ENCODE data around the gene MBTPS1. TPM values are rescaled to one million over a fixed set of nuclear protein-coding genes. Genes with fewer than 3 reads are reported as not detected.

Gene MBTPS1
- total RNA-seq, 3 donors from 2014 or later (not counting 1 experiment from before 2014, with no cell fraction given) = 85.2 to 124 (median 113) TPM

DNA sequence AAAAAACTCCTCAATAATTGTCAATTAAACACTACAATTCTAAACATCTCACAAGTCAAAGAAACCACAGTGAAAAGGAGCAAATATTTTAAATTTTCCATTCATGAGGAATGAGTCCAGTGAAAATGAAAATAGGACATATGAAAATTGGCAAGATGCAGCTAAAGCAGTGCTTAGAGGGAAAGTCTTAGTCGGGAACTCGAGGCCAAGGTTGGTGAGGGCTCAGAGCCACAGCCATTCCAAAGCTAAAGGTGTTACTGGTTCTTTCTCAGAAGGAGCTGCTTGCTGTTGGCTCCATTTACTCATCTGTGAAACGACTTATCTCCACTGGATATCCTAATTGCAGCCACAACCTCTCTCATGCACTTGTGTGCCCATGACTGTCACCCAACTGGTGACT lies 80.6 kb downstream of the MBTPS1 start:
- Histone ChIP-seq H3K36me3 (ENCODE audit: control insufficient read depth, insufficient read depth, low read length) (no peaks in the 10 kb centered on the region), H3K4me3 (ENCODE audit: low read length) (no peak overlapping the region), H3K4me1 (ENCODE audit: control insufficient read depth, insufficient read depth, low read length) (no peaks in the 10 kb centered on the region), H3K9me3 (ENCODE audit: control insufficient read depth, insufficient read depth, low read length) (no peaks in the 10 kb centered on the region), H3K27ac (ENCODE audit: low read length) (no peak overlapping the region), H3K27me3 (ENCODE audit: control insufficient read depth, insufficient read depth, low read length) (no peaks in the 10 kb centered on the region)
- ATAC-seq (no peak), DNase-seq (no peak)
- H3K27me3 Mint-ChIP-seq (ENCODE audit: low read depth in 2 of 2) = peaks cover 0 to 3% of the 10 kb centered on the region in 2 donors
- TF ChIP-seq, protein P1, sequence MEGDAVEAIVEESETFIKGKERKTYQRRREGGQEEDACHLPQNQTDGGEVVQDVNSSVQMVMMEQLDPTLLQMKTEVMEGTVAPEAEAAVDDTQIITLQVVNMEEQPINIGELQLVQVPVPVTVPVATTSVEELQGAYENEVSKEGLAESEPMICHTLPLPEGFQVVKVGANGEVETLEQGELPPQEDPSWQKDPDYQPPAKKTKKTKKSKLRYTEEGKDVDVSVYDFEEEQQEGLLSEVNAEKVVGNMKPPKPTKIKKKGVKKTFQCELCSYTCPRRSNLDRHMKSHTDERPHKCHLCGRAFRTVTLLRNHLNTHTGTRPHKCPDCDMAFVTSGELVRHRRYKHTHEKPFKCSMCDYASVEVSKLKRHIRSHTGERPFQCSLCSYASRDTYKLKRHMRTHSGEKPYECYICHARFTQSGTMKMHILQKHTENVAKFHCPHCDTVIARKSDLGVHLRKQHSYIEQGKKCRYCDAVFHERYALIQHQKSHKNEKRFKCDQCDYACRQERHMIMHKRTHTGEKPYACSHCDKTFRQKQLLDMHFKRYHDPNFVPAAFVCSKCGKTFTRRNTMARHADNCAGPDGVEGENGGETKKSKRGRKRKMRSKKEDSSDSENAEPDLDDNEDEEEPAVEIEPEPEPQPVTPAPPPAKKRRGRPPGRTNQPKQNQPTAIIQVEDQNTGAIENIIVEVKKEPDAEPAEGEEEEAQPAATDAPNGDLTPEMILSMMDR (IDR thresholded peaks at IDR 0.05) = no peak
- H3K9me3 Mint-ChIP-seq = no peaks in the 10 kb centered on the region
- H3K4me3 Mint-ChIP-seq = no peak overlapping the region
- WGBS (ENCODE audit: insufficient coverage) = 51% methylated on average over 3 of the region's 3 CpGs
- H3K4me1 Mint-ChIP-seq = no peaks in the 10 kb centered on the region
- H3K27ac Mint-ChIP-seq = no peak overlapping the region
- intact Hi-C loops (cut with micrococcal nuclease) = no loop called here
- no peaks in the 10 kb centered on the region for H3K36me3 Mint-ChIP-seq

DNA sequence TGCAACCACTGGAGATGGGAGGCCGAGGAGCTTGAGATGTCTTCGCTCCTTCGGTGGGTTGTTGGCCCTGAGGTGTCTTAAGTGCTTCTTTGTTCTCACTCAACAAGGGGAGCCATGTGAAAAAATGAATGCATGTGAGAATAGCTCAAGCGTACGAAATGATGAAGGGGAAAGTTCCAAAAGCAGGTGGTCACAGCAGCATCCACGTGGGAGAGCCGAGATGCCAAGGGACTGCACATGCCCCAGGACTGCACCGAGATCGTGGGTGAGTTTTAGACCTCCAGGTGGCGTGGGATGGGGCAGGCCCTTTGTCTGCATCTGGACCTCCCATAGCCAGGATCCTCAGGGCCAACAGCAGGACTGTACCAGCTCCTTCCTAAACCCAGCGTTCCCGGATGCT lies 82.2 kb downstream of the MBTPS1 start:
- Histone ChIP-seq H3K27me3 (ENCODE audit: control insufficient read depth, insufficient read depth, low read length) (no peaks in the 10 kb centered on the region), H3K4me1 (ENCODE audit: control insufficient read depth, insufficient read depth, low read length) (peaks cover 2% of the 10 kb centered on the region), H3K4me3 (ENCODE audit: low read length) (no peak overlapping the region), H3K36me3 (ENCODE audit: control insufficient read depth, insufficient read depth, low read length) (no peaks in the 10 kb centered on the region), H3K9me3 (ENCODE audit: control insufficient read depth, insufficient read depth, low read length) (no peaks in the 10 kb centered on the region), H3K27ac (ENCODE audit: low read length) (no peak overlapping the region)
- peaks cover 8 to 12% of the 10 kb centered on the region in 2 donors for H3K27me3 Mint-ChIP-seq (ENCODE audit: low read depth in 2 of 2)
- H3K36me3 Mint-ChIP-seq = no peaks in the 10 kb centered on the region
- H3K4me3 Mint-ChIP-seq = no peak overlapping the region
- ATAC-seq (no peak), DNase-seq (no peak)
- intact Hi-C loops (cut with micrococcal nuclease) = no loop called here
- TF ChIP-seq, protein P1 (IDR thresholded peaks at IDR 0.05) = no peak
- no peaks in the 10 kb centered on the region for H3K9me3 Mint-ChIP-seq
- H3K4me1 Mint-ChIP-seq = peaks cover 4 to 9% of the 10 kb centered on the region in 2 donors
- 86% methylated on average over 12 of the region's 12 CpGs for WGBS (ENCODE audit: insufficient coverage)
- H3K27ac Mint-ChIP-seq = no peak overlapping the region

- intact Hi-C loops (cut with micrococcal nuclease) = no loop called here
- no peak overlapping the region for H3K27ac Mint-ChIP-seq
- Histone ChIP-seq H3K9me3 (ENCODE audit: control insufficient read depth, insufficient read depth, low read length) (no peaks in the 10 kb centered on the region), H3K27ac (ENCODE audit: low read length) (no peak overlapping the region), H3K27me3 (ENCODE audit: control insufficient read depth, insufficient read depth, low read length) (no peaks in the 10 kb centered on the region), H3K36me3 (ENCODE audit: control insufficient read depth, insufficient read depth, low read length) (no peaks in the 10 kb centered on the region), H3K4me3 (ENCODE audit: low read length) (no peak overlapping the region), H3K4me1 (ENCODE audit: control insufficient read depth, insufficient read depth, low read length) (peaks cover 9% of the 10 kb centered on the region)
- TF ChIP-seq, protein P1 (IDR thresholded peaks at IDR 0.05) = no peak
- 87% methylated on average over 24 of the region's 25 CpGs for WGBS (ENCODE audit: insufficient coverage)
- peaks cover 8 to 13% of the 10 kb centered on the region in 2 donors for H3K4me1 Mint-ChIP-seq
- no peaks in the 10 kb centered on the region for H3K9me3 Mint-ChIP-seq
- H3K36me3 Mint-ChIP-seq = no peaks in the 10 kb centered on the region
- DNase-seq = no peak
- H3K4me3 Mint-ChIP-seq = no peak overlapping the region
- H3K27me3 Mint-ChIP-seq (ENCODE audit: low read depth in 2 of 2) = peaks cover 8 to 16% of the 10 kb centered on the region in 2 donors
- no peak for ATAC-seq
Observed at GRCh38 chr16:84033251-84034195, 83.2 kb downstream of the MBTPS1 start.

Data from natural killer cell (primary cell).